OCI-LY7 (cell line): ENCODE measurements around the gene IL6.
"Not testable (repeated sequence)": the region's sequence is repeated elsewhere in the genome, so short reads cannot be mapped to it uniquely, and the experiment has no call there.

Experiments
- EZH2phosphoT487 ChIP-seq: fragments of 200-600 bp; sonication (generic); IDR thresholded peaks from 2 replicates; pipeline ENCODE4 v1.6.1; 2018; ENCODE audit warnings: low read depth, borderline replicate concordance, mild to moderate bottlenecking, mixed run types, antibody characterized with exemption, low read length, moderate library complexity, mixed read lengths
- TF ChIP-seq, protein P1 (sequence below): fragments of 200-600 bp; sonication (generic); conservative IDR thresholded peaks from 2 replicates; pipeline ENCODE4 v1.5.1; 2014; ENCODE audit warnings: mild to moderate bottlenecking, antibody characterized with exemption, low read length, moderate library complexity, mixed read lengths

DNA sequence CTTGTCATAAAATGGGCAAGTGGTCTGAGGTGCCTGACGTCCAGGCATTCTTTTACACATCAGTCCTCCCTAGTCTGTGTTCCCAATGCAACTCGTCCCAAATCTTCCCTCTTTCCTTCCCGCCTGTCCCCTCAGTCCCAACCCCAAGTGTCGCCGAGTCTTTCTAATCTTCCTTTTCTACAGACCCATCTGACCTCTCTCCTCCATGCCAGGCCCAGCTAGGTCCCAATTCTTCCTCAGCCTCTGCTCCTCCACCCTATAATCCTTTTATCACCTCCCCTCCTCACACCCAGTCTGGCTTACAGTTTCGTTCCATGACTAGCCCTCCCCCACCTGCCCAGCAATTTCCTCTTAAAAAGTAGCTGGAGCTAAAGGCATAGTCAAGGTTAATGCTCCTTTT is 22.3 kb upstream of the IL6 start:
- TF ChIP-seq, protein P1, sequence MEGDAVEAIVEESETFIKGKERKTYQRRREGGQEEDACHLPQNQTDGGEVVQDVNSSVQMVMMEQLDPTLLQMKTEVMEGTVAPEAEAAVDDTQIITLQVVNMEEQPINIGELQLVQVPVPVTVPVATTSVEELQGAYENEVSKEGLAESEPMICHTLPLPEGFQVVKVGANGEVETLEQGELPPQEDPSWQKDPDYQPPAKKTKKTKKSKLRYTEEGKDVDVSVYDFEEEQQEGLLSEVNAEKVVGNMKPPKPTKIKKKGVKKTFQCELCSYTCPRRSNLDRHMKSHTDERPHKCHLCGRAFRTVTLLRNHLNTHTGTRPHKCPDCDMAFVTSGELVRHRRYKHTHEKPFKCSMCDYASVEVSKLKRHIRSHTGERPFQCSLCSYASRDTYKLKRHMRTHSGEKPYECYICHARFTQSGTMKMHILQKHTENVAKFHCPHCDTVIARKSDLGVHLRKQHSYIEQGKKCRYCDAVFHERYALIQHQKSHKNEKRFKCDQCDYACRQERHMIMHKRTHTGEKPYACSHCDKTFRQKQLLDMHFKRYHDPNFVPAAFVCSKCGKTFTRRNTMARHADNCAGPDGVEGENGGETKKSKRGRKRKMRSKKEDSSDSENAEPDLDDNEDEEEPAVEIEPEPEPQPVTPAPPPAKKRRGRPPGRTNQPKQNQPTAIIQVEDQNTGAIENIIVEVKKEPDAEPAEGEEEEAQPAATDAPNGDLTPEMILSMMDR = not testable (repeated sequence)
- TF ChIP-seq EZH2phosphoT487 = not testable (repeated sequence)
